ENCODE measurements around the gene LDAH.

Gene LDAH

DNA sequence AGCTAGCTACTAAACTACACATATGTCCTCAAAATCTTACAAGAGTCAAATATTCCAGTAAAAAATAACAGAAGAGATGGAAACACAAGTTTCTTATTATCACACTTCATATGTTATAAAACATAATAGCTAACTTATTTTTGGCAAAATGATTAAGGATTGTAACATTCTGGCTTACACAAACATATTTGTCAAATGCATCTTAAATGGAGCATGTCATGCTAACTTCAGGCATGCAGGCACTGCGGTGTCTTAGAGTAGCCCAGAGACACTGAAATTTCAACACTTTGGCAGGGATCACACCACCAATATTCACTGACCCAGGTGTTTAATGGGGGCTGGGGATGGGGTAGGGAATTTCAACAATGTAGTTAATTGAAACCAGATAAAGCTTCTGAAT lies 51.6 kb downstream of the LDAH start:
- no peak for DNase-seq

DNA sequence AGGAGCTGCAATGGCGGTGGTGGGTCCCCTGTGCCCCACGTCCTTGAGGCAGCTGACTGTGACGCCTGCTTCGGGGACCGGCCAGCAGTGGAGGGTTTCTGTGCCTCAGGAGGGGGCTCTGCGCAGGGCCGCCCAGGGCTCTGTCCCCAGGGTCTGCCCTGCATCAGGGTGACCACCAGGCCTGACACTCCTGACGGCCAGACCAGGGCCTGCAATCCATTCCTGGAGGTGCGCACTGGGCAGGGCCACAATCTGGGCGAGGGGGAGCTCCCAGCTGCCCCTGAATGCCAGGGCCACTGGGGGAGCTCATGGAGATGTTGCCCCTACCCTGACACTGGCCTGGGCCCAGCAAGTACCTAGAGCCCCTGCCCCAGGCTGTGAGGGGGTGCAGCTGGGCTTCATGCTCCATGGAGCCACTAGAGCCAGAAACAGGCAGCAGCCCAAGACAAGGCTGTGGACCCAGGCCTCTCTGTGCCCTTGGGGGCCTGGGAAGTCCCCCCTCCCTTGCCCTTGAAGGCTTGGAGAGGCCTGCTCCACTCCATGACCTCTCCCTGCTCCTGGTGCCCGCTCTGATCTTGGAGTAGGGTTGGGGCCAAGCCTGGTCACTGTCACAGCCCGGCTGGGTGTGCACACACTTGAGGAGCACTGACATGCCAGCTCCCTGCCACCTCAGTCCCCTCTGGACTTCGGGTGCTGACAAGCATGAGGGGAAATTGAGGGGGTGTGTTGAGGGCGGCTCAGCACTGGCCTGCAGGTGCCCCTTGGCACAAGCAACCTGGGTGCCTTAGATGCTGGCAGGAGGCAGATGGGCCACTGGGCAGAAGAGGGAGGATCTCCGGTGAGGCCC lies 55.9 kb downstream of the LDAH start:
- DNase-seq, result no peak

DNA sequence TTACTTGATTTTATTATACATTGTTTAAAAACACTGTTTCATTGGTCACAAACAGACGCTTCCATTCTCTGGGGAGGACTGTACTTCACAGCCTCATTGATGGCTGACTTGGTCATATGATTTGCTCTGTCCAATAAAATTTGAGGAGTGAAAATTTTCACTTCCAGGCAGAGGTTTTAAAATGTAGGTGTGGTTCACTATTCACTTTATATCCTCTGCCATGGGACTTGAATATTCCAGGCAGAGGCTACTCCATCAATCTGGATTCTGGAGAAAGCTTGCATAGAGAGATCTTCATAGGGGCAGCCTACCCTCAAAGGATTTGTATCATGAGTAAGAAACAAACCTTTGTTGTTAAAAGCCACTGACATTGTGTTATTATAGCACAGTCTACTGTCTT lies 56.7 kb downstream of the LDAH start:
- no peak for DNase-seq

DNA sequence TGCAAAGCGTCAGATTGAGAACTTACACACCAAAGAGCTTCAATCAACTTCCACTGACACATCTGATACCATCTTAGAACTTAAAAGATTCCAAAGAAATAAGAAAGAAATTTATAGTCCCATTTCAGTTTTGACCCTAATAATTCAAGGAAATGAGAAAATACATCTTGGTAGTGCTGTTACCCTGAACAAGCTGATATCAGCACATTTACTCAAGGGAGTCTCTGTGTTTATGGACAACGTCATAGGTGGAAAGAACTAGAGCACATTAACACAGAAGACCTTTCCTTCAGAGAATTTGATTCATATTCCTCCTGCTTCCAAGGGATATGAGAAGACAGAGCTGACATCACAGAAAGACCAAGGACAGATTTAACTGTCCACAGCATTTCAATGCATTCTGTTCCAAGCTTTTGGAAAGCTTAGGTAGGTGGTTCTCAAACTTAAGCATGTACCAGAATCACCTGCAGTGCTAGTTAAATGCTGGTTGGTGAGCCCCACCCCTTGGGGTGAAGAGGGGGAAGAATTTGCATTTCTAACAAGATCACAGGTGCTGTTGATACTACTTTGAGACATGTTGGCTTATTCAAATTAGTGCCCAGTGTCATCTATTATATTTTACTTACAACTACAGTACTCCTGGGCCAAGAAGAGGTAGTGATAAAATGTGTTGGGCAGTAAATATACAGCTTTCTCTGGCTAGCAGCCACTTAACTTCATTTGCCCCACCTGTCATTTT lies 59.8 kb downstream of the LDAH start:
- no peak for DNase-seq

DNA sequence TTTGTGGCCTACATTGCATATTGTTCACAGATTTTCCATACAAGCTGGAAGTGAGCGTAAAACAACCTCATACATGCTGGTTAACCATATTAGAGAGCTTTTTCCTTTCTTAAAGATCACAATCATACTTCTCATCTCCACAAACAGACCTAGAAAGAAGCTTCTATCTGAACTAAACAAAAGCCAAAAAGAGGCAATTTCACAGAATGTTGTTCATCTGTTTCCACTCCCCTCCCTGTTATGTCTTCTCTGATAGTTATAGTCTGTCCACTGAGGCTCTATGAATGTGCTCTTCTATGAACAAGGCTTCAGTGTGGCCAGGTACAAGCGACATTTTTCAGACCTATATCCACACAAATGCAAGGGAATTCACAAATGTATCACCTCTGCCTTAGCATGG lies 63.4 kb downstream of the LDAH start:
- DNase-seq, result no peak

DNA sequence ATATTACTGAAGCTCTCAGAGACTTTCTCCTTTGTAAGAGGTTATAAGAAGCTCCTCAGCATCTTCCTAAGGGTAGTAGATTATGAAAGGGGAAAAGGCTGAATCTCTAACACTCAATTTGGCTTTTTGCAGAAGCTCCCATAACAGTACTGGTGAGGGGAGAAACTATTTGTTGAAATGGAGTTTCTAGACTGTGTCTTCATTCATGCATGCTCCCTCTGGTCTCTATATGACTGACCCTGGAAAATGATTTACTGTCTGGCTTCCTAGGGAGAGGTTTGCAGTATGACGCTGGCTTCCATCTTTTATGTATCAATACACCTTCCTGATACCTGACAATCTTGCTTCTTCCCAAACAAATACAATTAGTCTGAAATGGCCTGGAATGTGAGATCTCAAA lies 63.9 kb downstream of the LDAH start:
- no peak for DNase-seq

DNA sequence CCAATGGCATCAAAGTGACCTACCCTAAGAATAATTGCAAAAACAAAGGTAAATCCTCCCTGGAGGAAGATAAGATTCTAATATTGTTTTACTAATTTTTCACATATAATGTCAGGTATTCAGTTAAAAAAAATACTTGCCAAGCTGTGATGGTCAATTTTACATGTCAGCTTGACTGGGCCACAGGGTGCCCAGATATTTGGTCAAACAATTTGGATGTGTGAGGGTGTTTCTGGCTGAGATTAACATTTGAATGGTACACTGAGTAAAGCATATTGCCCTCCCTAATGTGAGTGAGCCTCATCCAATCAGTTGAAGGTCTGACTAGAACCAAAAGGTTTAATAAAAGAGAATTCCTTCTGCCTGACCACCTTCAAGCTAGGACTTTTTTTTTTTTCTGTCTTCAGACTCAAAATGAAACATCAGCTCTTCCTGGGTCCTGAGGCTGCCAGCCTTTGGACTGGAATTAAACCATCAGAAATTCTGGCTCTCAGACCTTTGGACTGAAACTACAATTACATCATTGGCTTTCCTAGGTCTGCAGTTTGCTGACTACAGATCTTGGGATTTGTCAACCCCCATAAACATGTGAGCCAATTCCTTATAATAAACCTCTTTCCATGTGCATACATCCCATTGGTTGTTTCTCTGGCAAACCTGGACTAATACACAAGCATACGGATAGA lies 65.4 kb downstream of the LDAH start:
- DNase-seq, result no peak

DNA sequence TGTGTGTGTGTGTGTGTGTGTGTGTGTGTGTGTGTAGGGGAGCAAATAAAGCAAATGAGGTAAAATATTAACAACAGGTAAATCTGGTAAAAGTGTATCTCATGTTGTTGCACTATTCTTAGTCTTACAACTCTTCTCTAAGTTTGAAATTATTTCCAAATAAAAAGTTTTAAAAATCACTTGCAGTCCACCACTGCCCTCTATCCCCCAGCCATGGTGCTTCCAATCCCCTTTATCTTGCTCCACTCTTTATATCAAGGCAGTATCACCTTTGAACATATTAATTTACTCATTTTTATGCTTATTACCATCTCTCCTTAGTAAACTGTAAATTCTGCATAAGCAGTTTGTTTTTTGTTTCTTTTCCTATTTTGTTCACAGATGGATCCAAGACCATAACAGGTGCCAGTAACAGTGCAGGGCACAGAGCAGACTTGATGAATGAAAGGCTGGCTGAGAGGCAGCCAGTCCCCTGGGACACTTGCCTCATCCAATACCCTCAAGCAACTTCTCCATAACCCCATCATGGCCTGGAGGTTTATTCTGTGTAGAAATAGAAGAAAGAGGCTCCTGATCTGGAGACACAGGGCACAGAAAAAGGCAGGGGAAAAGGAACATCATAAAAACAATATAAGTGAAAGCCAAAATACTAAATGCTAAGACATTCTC lies 67.6 kb downstream of the LDAH start:
- DNase-seq, result no peak

DNA sequence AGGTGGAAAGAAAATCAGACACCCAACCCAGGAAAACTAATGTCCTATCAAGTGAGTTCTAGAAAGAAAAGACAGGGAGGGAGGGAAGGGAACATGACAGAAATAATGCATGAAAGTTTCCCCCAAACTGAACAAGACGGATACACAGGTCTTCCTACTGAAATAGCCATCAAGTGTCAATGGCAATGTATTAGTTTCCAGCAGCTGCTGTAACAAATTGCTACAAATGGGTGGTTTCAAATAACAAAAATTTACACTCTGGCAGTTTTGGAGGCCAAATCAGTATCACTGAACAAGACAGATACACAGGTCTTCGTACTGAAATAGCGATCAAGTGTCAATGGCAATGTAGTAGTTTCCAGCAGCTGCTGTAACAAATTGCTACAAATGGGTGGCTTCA lies 70.6 kb downstream of the LDAH start:
- no peak for DNase-seq

DNA sequence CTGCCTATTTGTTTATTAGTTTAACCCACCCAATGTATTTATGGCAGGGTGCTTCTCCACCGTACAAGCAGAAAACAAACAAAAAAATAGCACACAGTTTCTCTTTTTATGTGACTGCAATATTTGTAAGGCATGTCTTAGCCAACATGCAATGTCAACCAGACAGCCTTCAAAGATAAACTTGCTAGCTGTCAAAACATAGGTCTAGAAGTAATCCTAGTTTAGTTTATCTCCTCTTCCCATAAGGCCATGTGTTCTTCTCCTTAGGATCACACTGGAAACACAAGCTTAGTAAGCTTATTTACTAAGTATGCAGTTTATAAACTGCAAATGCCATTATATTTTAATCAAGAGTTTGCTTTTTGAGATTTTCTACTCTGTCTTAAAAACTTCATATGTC lies 75.6 kb downstream of the LDAH start:
- no peak for DNase-seq

DNA sequence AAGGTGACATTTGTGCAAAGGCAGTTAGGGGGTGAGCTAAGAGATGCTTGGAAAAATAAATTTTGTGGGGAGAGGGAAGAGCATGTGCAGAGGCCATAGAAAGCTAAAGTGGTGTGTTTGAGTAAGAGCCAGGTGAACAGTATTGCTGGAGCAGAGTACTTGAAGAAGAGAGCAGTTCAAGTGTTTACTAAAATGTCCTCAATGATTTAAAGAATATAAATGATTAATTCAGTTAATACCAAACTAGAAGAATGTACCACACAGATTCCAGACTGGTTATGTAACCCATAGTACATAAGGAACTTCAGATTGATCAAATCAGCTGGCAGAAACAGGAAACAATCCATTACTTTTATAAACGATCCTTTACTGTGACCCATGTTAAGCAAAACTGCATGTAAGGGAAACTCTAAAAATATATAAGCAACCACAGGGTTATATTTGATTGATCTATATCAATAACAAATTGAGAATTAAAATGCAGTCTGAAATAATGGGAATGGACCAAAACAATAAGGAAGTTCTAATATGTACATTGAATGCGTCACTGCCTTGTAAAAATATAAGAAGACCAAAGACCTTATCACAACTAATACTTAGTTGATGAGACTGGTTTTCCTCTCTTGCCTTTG lies 76.9 kb downstream of the LDAH start:
- no peak for DNase-seq

DNA sequence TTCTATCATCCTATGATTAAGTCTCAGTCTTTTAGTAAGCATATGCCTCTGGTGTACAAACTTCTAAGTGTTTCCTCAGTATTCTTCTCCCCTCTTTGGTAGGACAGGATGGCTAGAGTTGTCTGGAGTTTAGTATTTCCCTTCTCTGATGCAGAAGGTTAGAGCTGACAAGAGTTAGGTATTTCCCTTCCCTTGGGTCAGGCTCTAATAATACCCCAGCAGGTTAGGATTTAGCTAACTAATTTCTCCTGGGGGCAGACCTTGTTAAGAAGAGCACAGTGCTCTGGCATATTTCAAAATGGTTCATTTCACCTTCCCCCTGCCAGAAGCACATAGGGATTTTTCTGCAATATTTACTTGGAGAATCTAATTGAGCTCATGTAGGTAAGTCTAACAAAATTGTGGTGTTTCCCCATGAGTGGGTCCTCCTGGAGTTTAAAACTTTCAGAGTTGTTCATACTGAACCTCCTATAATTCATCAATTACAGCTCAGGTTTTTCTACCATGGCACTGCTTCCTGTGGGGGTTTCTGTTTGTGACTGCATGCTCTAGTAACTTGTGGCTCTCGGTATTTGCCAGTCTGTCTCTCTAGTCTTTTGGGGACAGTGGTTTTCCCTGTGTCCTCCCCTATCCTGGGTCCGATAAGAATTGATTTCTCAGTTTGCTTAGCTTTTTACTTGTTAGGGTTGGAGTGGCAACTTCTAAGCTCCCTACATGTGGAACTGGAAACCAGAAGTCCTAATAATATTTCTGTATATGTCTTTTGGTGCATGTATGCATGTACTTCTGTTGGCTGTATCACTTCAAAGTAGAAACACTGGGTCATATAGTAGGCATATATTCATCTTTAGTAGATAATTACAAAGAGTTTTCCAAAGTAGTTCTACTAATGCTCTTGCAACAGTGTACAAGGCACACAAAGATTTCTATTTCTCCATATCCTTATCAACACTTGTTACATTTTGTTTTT lies 78.2 kb downstream of the LDAH start:
- no peak for DNase-seq

DNA sequence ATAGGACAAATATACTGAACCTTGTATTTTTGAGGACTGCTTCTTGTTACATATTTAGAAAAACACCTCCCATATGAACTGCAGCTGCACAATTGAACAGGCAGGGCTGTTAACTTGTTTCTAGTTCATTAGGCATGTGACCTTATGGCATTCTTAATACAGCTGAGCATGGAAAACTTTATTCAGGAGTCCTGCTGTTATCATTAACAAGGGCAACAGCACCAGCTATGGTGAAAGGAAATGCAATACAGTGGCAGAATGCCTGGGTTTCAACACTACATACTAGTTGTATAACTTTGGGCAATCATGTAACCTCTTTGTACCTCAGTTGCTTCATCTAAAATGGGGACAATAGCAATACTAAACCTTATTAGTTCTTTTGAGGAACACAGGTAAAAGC lies 84.1 kb downstream of the LDAH start:
- DNase-seq, result no peak

DNA sequence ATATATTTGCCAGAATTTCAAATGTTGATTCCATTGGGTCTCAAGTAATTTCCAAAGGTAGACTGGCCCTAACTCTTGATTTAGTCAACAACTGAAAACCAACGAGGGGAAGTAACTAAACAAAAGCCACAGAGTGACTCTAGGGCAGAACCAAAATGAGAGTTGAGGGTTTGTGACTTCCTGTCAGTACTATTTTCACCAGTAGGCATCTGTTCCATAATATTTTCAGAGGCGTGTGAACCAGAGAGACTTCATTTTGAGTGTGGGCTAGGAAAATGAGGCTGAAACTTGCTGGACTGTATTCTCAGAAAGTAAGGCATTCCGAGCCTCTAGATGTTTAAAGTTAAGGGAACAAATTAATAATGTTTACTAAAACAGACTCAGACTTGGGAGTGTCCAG lies 85.4 kb downstream of the LDAH start:
- no peak for DNase-seq

DNA sequence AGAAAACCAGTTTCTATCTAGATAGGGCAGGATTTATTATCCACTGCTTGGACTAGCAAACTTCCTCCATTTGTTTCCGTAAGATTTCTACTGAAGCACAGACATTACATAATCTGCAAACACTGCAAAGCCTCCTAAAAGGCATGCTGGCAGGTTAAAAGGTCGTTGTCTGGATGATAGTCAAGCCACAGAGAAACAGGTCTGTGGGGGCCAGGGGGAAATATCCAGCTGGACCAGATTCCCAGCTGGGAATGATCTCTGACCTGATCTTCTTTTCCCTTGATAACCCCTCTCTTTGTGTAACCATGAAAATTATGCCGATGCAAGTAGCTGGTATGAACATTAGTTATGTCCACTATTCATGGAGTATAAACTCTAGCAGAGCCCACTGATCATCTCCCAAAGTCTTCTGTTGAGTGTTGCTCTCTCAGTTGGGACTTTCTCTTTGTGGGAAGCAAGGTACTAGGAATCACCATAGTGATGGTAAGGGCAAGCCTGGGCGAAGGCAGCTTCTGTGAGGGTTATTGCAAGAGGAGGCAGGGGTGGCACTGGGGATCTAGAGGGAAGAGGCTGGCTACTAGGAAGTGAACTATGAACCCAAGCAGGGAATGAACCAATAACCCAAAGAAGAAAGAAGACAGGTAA lies 94.7 kb downstream of the LDAH start:
- no peak for DNase-seq

DNA sequence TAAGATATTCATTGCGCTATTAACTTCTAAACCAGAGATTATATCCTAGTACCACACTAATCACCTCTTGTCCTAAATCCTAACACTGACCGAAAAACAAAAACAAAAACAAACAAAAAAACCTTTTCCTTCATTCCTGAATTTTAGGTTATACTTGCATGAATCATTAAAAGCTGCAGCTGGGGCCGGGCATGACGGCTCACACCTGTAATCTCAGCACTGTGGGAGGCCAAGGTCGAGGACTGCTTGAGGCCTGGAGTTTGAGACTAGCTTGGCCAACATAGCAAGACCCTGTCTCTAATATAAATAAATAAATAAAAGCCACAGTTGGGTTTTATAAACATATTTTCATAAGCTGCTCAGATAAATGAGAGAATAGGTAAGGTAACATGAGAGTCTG lies 96.0 kb downstream of the LDAH start:
- DNase-seq, result no peak

DNA sequence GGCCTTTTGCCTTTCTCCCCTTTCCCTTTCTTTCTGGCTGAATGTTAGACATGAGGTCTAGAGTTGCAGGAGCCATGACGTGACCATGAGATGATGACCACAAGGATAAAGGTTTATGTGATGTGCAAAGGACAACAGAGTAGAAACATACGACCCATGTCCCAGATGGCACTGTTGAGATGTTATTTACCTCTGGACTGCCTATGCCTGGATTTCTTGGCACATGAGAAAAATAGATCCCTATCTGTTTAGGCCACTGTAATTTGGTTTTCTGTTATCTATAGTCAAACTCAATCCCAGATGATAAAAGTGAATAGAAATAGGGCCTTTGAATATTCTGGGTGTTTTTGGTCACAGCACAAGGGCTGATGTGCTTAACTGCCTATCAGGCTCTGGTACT lies 97.1 kb downstream of the LDAH start:
- no peak for DNase-seq

DNA sequence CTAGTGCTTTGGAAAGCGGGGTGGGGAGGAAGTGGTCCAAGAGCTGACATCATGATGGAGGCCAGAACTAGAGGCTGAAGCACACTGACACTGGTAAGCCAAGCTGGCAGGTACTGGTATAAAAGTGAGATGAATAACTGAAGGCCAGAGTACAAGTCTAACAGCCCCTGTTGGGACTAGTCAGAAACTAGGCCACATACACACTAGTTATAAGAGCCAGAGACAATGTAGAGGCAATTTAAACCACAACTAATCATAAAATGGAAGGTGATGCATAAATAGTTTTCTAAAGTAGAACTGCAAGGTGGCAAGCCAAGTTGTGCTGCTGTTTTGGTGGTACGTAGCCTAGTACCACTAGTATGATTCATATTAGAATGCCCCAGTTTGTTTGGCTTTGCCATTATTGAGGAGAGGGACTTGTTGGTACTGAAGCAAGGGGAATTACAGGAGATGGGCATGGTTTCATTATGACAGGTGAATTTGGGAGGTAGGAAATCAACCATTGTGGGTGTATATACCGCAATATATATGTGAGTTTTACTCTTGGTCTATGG lies 98.3 kb downstream of the LDAH start:
- DNase-seq, result no peak

DNA sequence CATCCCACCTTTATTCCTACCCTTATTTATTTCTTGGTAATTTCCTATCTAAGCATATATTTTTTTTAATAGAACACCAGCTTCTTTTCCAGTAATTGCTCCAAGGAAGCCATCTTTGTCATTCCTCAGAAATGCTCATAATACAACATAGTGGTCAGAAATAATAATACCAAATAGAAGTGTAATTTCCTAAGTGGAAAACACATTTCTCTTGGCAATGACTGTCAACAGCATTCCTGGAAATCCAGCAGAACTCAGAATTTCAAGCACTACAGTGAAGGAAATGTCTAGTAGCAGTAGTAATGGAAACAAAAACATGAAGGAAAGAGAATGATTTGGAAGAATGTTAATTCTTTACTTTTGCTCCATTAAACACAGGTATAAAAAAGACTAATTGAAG lies 99.4 kb downstream of the LDAH start:
- DNase-seq, result no peak

DNA sequence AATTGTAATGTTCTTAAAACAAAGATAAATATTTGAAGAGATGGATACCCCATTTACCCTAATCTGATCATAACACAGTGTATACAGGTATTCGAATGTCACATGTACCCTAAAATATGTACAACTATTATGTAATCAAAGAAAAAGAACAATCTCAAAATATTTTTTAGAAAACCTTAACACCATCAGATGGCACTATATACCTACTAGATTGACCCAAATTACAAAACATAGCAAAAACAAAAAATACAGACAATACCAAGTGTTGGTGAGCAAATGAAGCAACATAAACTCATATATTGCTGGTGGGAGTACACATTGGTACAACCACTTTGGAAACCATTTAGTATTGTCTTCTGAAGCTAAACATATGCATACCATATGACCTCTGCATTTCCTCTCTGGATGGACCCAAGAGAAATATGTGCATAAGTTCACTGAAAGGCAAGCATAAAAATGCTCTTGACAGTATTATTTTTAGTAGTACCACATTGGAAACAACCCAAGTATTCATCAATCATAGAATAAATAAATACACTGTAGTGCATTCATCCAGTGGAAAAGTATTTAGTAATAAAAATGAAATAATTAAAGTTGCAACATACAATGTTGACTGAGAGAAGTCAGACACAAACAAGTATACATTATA lies 100.2 kb downstream of the LDAH start:
- no peak for DNase-seq
